Articular chondrocyte of knee joint (primary cell): ENCODE data around the gene MYOCOS. TPM values are rescaled to one million over a fixed set of nuclear protein-coding genes. Genes with fewer than 3 reads are reported as not detected.

Experiments
- total RNA-seq: library from RNA; depleted of rRNA; stranded (reverse); fragments of >200 nt; gene quantifications from 2 replicates; pipeline ENCODE4 v1.2.3, GENCODE V29; 2012

Gene MYOCOS
- 0.13 TPM in 1 of 2 replicates, not detected in the other for total RNA-seq

GRCh38 chr1:171622152-171622462, at the start of gene MYOCOS:
MYOCOS (plus strand) TSS chr1:171622243; CDS start chr1:171623884, 1,641 bp downstream.

GRCh38 chr1:171652234-171652822, 30.3 kb downstream of the MYOCOS start, which contains the start of gene MYOC:
MYOC (minus strand) TSS chr1:171652688; CDS start chr1:171652611, 77 bp downstream.

Other genes with a start within 250 kb of the MYOCOS start
- 74.0 and 88.2 TPM in 2 replicates for gene PRRC2C, start 136.7 kb upstream of the MYOCOS start, total RNA-seq
- gene MYOC, start 30.4 kb downstream of the MYOCOS start, total RNA-seq: 2.8 and 4.7 TPM in 2 replicates
- gene VAMP4, start 119.8 kb downstream of the MYOCOS start, total RNA-seq: 16.6 and 16.9 TPM in 2 replicates
- 16.2 and 18.5 TPM in 2 replicates for gene METTL13, start 159.4 kb downstream of the MYOCOS start, total RNA-seq
- 2.4 and 3.8 TPM in 2 replicates for gene DNM3, start 219.3 kb downstream of the MYOCOS start, total RNA-seq